Measurements from ENCODE around the gene TNFSF13.

Gene TNFSF13

DNA sequence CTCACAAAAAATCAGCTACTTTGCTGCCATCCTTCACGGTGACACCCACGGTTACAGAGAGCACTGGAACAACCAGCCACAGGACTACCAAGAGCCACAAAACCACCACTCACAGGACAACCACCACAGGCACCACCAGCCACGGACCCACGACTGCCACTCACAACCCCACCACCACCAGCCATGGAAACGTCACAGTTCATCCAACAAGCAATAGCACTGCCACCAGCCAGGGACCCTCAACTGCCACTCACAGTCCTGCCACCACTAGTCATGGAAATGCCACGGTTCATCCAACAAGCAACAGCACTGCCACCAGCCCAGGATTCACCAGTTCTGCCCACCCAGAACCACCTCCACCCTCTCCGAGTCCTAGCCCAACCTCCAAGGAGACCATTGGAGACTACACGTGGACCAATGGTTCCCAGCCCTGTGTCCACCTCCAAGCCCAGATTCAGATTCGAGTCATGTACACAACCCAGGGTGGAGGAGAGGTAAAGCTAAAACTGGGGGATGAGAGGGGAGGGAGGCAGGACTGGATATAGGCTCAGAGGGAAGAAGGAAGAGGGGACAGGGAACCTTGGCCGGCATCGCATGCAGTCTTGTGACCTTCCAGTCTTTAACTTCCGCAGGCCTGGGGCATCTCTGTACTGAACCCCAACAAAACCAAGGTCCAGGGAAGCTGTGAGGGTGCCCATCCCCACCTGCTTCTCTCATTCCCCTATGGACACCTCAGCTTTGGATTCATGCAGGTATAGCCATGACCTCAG is 21.5 kb downstream of the TNFSF13 start:
- no peak overlapping the region for H3K4me3 ChIP-seq (ENCODE audit: low read depth, low read length)
- DNase-seq (ENCODE audit: low read depth) = no peak

GRCh38 chr17:7580604-7581575 is 22.3 kb downstream of the TNFSF13 start:
- DNase-seq (ENCODE audit: low read depth) = peak; percentile 11
- no peak overlapping the region for H3K4me3 ChIP-seq (ENCODE audit: low read depth, low read length)
- TF ChIP-seq, protein P1, sequence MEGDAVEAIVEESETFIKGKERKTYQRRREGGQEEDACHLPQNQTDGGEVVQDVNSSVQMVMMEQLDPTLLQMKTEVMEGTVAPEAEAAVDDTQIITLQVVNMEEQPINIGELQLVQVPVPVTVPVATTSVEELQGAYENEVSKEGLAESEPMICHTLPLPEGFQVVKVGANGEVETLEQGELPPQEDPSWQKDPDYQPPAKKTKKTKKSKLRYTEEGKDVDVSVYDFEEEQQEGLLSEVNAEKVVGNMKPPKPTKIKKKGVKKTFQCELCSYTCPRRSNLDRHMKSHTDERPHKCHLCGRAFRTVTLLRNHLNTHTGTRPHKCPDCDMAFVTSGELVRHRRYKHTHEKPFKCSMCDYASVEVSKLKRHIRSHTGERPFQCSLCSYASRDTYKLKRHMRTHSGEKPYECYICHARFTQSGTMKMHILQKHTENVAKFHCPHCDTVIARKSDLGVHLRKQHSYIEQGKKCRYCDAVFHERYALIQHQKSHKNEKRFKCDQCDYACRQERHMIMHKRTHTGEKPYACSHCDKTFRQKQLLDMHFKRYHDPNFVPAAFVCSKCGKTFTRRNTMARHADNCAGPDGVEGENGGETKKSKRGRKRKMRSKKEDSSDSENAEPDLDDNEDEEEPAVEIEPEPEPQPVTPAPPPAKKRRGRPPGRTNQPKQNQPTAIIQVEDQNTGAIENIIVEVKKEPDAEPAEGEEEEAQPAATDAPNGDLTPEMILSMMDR (IDR thresholded peaks at IDR 0.05; ENCODE audit: insufficient read depth, low read depth, low read length, missing control alignments) = no peak

More for the DNA sequence above, 21.5 kb downstream of the TNFSF13 start:
- TF ChIP-seq, protein P1 (IDR thresholded peaks at IDR 0.05; ENCODE audit: insufficient read depth, low read depth, low read length, missing control alignments) = no peak

DNA sequence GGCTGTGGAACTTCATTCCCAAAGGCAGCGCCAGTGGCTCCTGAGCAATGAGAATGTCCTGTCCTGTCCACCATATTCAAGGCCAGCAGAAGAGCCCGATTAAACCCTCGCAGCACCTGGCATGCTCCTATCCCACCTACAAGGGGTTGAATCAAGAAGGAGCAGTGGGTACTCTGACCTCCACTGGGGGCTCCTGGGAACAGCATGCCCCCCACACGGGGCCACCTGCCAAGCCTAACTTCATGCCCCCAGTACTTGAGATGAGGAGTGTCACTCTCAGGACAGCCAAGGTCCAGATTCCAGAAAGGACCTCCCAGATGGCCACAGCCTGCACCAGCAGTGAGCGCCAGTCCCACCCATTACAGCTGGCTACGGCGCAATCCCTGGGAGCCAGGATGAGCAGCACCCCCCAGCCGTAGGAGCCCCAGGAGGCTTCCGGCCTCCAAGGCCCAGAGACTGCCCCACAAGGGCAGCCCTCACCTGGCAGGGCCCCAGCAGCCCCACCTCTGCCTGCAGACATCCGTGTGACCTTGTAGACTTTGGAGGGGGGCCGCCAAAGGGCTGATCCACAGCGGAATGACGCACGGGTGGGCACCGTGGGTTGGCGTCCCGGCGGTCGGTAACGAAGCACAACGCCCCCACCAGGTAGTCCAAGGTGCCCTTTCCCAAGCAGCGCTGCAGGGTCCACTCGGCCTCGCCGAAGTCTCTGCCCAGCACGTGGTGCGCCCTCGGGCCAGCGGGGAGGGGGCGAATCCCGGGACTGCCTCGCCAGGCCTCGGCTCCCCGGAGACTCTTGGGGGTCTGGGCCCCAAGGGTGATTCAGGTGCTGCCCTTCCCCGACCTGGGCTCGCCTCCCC is 24.1 kb downstream of the TNFSF13 start:
- TF ChIP-seq, protein P1 (IDR thresholded peaks at IDR 0.05; ENCODE audit: insufficient read depth, low read depth, low read length, missing control alignments) = no peak
- peak overlapping the region; percentile 91 for H3K4me3 ChIP-seq (ENCODE audit: low read depth, low read length)

DNA sequence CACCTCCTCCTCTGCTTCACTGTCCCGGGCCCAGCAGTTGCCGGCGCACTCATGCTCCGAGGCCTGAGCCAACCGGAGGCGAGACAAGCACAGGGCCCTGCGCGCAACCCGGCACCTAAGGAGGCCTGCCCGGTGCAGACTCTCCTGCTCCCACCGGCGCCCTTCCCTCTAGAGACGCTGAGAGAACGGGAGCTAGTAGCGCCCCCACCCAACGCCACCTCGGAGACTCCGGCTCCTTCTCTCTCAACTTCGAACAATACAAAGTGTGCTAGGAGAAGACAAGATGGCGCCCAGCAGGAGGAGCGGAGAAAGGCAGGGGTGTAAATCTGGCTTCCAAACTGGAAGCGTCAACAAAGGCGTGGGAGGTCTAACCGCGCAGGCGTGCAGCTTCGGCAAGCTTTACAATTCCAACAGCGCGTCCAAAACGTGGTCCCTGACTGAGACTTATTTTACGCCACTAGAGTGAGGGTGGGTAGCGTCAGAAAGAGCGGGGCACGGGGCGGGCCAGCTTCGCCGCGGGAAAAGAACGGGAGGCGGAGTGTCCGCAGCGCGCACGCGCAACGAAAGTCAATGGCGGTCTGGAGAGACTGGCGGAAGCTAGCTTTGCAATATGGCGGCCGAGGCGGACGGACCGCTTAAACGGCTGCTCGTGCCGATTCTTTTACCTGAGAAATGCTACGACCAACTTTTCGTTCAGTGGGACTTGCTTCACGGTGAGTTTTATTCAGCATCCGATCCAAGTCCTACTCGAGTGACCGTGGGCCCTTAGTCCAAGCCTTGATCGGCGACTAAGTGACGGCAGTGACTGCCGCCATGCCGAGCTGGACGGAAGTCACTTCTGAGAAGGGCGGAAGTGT is 24.9 kb downstream of the TNFSF13 start, which contains the start of gene MPDU1:
MPDU1 (plus strand) TSS at position 600 of the 857 bp plus-strand sequence; CDS start at position 611, 11 bp downstream.
- H3K4me3 ChIP-seq (ENCODE audit: low read depth, low read length) = peak within 1 kb of the TSS; percentile 91
- peak; percentile 97 for DNase-seq (ENCODE audit: low read depth)
- TF ChIP-seq, protein P1 (IDR thresholded peaks at IDR 0.05; ENCODE audit: insufficient read depth, low read depth, low read length, missing control alignments) = no peak

More for the DNA sequence above, 24.1 kb downstream of the TNFSF13 start:
- no peak for DNase-seq (ENCODE audit: low read depth)

GRCh38 chr17:7586673-7587419 is 28.3 kb downstream of the TNFSF13 start:
- no peak overlapping the region for H3K4me3 ChIP-seq (ENCODE audit: low read depth, low read length)
- DNase-seq (ENCODE audit: low read depth) = no peak
- TF ChIP-seq, protein P1 (IDR thresholded peaks at IDR 0.05; ENCODE audit: insufficient read depth, low read depth, low read length, missing control alignments) = peak; percentile 24

Measured in GM12865 (cell line).